T-cell (primary cell): ENCODE results near the gene AATK. TPM values are rescaled to one million over a fixed set of nuclear protein-coding genes. Genes with fewer than 3 reads are reported as not detected.

Experiments used
- ATAC-seq, 4 experiments: fragments of 200-7000 bp in 3 of 4; fragments of 150-1000 bp in 1 of 4; cut with Tn5 transposase; replicated peaks in 1 of 4; 1 replicate in 3 of 4; 2 replicates in 1 of 4; pipeline ENCODE4 v1.10.0; 2021; ENCODE audit warnings: moderate library complexity in 3 of 4, mild to moderate bottlenecking in 2 of 4, moderate number of reproducible peaks in 1 of 4
- CTCF ChIA-PET, 2 donors: fragments of 300-600 bp; sonication (Branson Sonifier 250); formaldehyde crosslinking; loops; one replicate each; lab custom pipeline; 2022; ENCODE audit warnings: antibody characterized with exemption in 2 of 2; lab: Charles Lee
- POLR2A ChIA-PET, 2 donors: fragments of 300-600 bp; sonication (Branson Sonifier 250); formaldehyde crosslinking; loops; one replicate each; lab custom pipeline; 2022; ENCODE audit warnings: antibody characterized with exemption in 2 of 2; lab: Charles Lee
- DNase-seq, 35 experiments: peaks; one replicate each; pipeline versions ENCODE4 v3.0.0 to v3.0.0-alpha.2; 2013 to 2023
- H3K27ac ChIP-seq: one replicate; pipeline ENCODE4 v1.5.1; 2013; ENCODE audit warnings: low read length
- H3K27me3 ChIP-seq, 2 experiments: replicated peaks in 1 of 2; 1 replicate in 1 of 2; 2 replicates in 1 of 2; pipeline versions ENCODE4 v1.6.1 to v1.7.0; 2013; ENCODE audit warnings: low read length in 1 of 2, mixed read lengths in 1 of 2; ENCODE audit not compliant: control insufficient read depth in 2 of 2, insufficient read depth in 2 of 2; ENCODE audit errors: extremely low read depth in 1 of 2
- H3K36me3 ChIP-seq, 2 donors: 1 replicate in 1 of 2; 2 replicates in 1 of 2; pipeline versions ENCODE4 v1.6.1 to v1.7.0; 2013; ENCODE audit warnings: low read length in 1 of 2; ENCODE audit not compliant: control insufficient read depth in 2 of 2, insufficient read depth in 1 of 2; ENCODE audit errors: extremely low read depth in 1 of 2
- H3K4me1 ChIP-seq, 2 experiments: 1 replicate in 1 of 2; 2 replicates in 1 of 2; pipeline versions ENCODE4 v1.6.1 to v1.7.0; 2013; ENCODE audit warnings: low read length in 2 of 2, mixed read lengths in 1 of 2; ENCODE audit not compliant: insufficient read depth in 2 of 2, control insufficient read depth in 1 of 2; ENCODE audit errors: extremely low read depth in 1 of 2
- H3K4me3 ChIP-seq, 2 donors: 1 replicate in 1 of 2; 2 replicates in 1 of 2; pipeline versions ENCODE4 v1.5.1 to v1.7.0; 2013; ENCODE audit warnings: mild to moderate bottlenecking in 2 of 2, low read length in 1 of 2, moderate library complexity in 1 of 2; ENCODE audit not compliant: control insufficient read depth in 1 of 2; ENCODE audit errors: extremely low read depth in 1 of 2
- H3K9me3 ChIP-seq: 2 replicates; pipeline ENCODE4 v1.7.0; 2013
- H3K27ac Mint-ChIP-seq, 2 donors: one replicate each; pipeline ENCODE4 v1.8.0; 2020 to 2021; ENCODE audit warnings: mild to moderate bottlenecking in 2 of 2, mixed read lengths in 2 of 2
- H3K27me3 Mint-ChIP-seq, 2 donors: one replicate each; pipeline ENCODE4 v1.8.0; 2021 to 2022; ENCODE audit warnings: mixed read lengths in 2 of 2
- H3K36me3 Mint-ChIP-seq: one replicate; pipeline ENCODE4 v1.8.0; 2021; ENCODE audit warnings: mixed read lengths
- H3K4me1 Mint-ChIP-seq, 3 donors: one replicate each; pipeline ENCODE4 v1.8.0; 2020 to 2022; ENCODE audit warnings: mixed read lengths in 3 of 3, mild to moderate bottlenecking in 1 of 3
- H3K4me3 Mint-ChIP-seq, 3 donors: one replicate each; pipeline ENCODE4 v1.8.0; 2020 to 2022; ENCODE audit warnings: mild to moderate bottlenecking in 3 of 3, mixed read lengths in 3 of 3, moderate library complexity in 3 of 3
- H3K9me3 Mint-ChIP-seq, 3 donors: one replicate each; pipeline ENCODE4 v1.8.0; 2020 to 2022; ENCODE audit warnings: mixed read lengths in 3 of 3
- WGBS: methylation state at CpG from one replicate; pipeline ENCODE4 v1.1.5; 2013; ENCODE audit warnings: missing lambda C conversion rate; ENCODE audit not compliant: insufficient coverage; 5-methylcytosine and 5-hydroxymethylcytosine counted together
- total RNA-seq, 35 experiments: library from RNA in 6 of 35; stranded (reverse) in 6 of 35; fragments of 120-200 nt in 1 of 35; gene quantifications; one replicate each; pipeline versions ENCODE4 v1.2.1 to v1.2.4 and lab custom pipeline; 2013 to 2026

The AATK gene
- total RNA-seq, 5 donors from 2014 or later (not counting 1 experiment from before 2014, with no cell fraction given): 0.63 to 11.1 (median 0.72) TPM

DNA sequence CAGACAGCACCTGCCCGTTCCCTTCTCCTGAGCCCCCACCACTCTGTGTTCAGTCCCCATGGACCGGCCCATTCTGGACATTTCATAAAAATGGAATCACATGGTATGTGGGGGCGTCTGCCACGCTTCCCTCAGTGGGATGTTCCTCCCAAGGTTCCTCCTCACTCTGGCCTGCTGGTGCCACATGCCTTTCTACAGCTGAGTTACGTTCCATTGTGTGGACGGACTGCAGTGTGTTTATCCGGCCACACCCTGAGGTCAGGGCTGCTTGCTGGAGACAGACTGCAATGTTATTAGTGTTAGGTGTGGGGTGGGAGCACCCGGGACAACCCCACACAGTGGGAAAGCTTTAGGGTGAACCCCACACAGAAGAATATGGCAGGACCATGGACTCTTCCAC lies 5.9 kb upstream of the AATK start:
- Histone ChIP-seq H3K27ac (no peak overlapping the region), H3K4me1 (no peaks in the 10 kb centered on the region), H3K9me3 (no peaks in the 10 kb centered on the region), H3K4me3 (no peak overlapping the region), H3K27me3 (peaks cover 0 to 28% of the 10 kb centered on the region in 2 experiments), H3K36me3 (no peaks in the 10 kb centered on the region)
- no peak for ATAC-seq
- H3K9me3 Mint-ChIP-seq: no peaks in the 10 kb centered on the region
- POLR2A ChIA-PET: no interaction called here
- CTCF ChIA-PET: no interaction called here
- no peak overlapping the region for H3K27ac Mint-ChIP-seq
- peaks cover 5 to 9% of the 10 kb centered on the region in 2 donors for H3K27me3 Mint-ChIP-seq
- H3K4me1 Mint-ChIP-seq: peaks cover 0 to 4% (median 1%) of the 10 kb centered on the region in 3 donors
- no peak for DNase-seq
- WGBS: 69% methylated on average over 4 of the region's 8 CpGs
- no peaks in the 10 kb centered on the region for H3K36me3 Mint-ChIP-seq
- H3K4me3 Mint-ChIP-seq: no peak overlapping the region

DNA sequence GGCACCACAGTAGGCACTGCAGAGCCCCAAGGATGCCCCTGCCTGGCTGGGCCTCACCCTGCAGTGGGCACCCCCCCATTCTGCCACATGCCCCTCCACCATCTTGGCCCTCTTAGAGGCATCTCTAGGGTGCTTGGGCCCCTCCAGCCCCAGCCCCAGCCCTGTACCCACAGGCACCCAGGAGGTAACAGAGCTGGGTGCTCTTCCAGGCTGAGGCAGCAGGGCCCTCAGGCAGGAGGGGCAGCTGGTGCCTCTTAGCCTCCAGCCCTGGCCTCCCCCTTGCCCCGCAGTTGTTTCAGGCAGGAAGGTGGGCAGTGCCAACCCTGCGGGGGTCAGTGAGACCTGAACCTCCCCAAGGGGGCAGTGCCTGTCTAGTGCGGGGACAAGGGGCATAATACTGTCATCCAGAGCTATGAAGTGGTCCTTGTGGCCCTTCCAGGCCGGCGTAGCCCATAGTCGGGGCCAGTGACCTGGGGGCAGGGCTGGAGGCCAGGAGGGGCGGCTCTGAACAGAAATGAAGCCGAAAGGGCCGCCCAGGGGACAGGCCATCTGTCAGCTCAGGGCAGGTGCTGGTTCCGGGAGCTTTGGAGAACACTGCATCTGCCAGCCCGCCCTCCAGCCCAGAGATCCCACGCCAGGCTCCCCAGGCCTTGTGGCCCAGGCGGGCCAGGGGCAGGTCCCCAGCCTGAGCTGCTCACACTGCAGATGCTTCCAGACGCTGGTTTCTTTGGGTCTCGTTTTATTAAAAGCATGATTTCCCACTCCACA lies 4.9 kb upstream of the AATK start:
- Mint-ChIP-seq H3K4me1 (peaks cover 0 to 4% (median 1%) of the 10 kb centered on the region in 3 donors), H3K9me3 (no peaks in the 10 kb centered on the region), H3K36me3 (no peaks in the 10 kb centered on the region), H3K27me3 (peaks cover 5 to 11% of the 10 kb centered on the region in 2 donors), H3K4me3 (no peak overlapping the region), H3K27ac (no peak overlapping the region)
- ATAC-seq (no peak), DNase-seq (no peak)
- H3K27me3 ChIP-seq: peaks cover 0 to 34% of the 10 kb centered on the region in 2 experiments
- whole genome bisulfite sequencing: 92% methylated on average over 13 of the region's 15 CpGs
- no peak overlapping the region for H3K27ac ChIP-seq
- H3K4me3 ChIP-seq: no peak overlapping the region
- ChIA-PET CTCF (no interaction called here), POLR2A (interaction anchor here in 1 of 2 donors (0.6 kb wide), 1 partner anchor 327 kb away, joined by 13 read pairs; no protein-coding TSS in a partner anchor)
- no peaks in the 10 kb centered on the region for H3K36me3 ChIP-seq
- no peaks in the 10 kb centered on the region for H3K9me3 ChIP-seq
- H3K4me1 ChIP-seq: peaks cover 0 to 5% of the 10 kb centered on the region in 2 experiments

DNA sequence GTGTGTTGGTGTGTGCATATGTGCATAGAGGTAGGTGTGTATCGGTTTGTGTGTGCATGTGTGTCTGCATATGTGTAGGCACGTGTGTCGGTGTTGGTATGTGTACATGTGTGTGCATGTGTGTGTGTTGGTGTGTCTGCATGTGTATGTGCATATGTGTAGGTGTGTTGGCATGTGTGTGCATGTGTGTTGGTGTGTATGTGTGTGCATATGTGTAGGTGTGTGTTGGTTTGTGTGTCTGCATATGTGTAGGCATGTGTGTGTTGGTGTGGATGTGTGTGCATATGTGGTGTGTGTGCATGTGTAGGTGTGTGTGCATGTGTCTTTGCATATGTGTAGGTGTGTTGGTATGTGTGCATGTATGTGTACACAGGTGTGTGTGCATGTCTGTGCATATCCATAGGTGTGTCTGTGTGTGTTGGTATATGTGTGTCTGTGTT lies 3.9 kb upstream of the AATK start:
- Mint-ChIP-seq H3K27me3 (peaks cover 5 to 11% of the 10 kb centered on the region in 2 donors), H3K9me3 (no peaks in the 10 kb centered on the region), H3K36me3 (no peaks in the 10 kb centered on the region), H3K4me3 (no peak overlapping the region), H3K27ac (no peak overlapping the region), H3K4me1 (peaks cover 0 to 4% (median 1%) of the 10 kb centered on the region in 3 donors)
- no peak for ATAC-seq
- H3K4me1 ChIP-seq: peaks cover 0 to 10% of the 10 kb centered on the region in 2 experiments
- no peaks in the 10 kb centered on the region for H3K36me3 ChIP-seq
- WGBS: 82% methylated on average over 3 of the region's 3 CpGs
- no peak overlapping the region for H3K4me3 ChIP-seq
- no peak for DNase-seq
- no peaks in the 10 kb centered on the region for H3K9me3 ChIP-seq
- ChIA-PET CTCF (no interaction called here), POLR2A (no interaction called here)
- H3K27ac ChIP-seq: no peak overlapping the region
- peaks cover 0 to 43% of the 10 kb centered on the region in 2 experiments for H3K27me3 ChIP-seq

DNA sequence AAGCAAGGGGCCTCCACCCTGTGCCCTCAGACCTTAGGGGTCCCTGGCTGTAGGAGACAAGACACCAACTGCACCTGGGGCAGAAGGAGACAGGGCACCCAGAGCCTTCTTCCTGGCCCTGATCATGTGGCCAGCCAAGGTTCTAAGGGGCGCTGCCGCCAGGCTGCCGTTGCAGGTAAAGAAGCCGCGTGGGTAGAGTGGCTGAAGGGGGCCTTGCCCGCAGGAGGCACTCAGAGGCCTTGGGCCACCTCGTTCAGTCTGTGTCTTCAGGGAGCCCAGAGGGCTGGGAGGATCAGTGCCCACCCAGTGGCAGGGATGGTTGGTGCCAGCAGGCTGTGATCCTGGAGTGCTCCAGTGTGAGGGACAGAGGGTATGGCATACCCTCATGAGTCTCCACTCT lies 1.6 kb upstream of the AATK start:
- Histone ChIP-seq H3K36me3 (no peaks in the 10 kb centered on the region), H3K27ac (no peak overlapping the region), H3K4me1 (peaks cover 0 to 10% of the 10 kb centered on the region in 2 experiments), H3K4me3 (no peak overlapping the region), H3K27me3 (peaks cover 0 to 65% of the 10 kb centered on the region in 2 experiments), H3K9me3 (no peaks in the 10 kb centered on the region)
- ChIA-PET POLR2A (no interaction called here), CTCF (no interaction called here)
- Mint-ChIP-seq H3K4me1 (peaks cover 0 to 11% (median 1%) of the 10 kb centered on the region in 3 donors), H3K9me3 (no peaks in the 10 kb centered on the region), H3K27ac (peak overlapping the region in 1 of 2 donors; percentile 79), H3K27me3 (peaks cover 5 to 21% of the 10 kb centered on the region in 2 donors), H3K36me3 (no peaks in the 10 kb centered on the region), H3K4me3 (peak overlapping the region; percentile 52 to 70 (median 60))
- DNase-seq: no peak
- 90% methylated on average over 7 of the region's 7 CpGs for WGBS
- no peak for ATAC-seq

DNA sequence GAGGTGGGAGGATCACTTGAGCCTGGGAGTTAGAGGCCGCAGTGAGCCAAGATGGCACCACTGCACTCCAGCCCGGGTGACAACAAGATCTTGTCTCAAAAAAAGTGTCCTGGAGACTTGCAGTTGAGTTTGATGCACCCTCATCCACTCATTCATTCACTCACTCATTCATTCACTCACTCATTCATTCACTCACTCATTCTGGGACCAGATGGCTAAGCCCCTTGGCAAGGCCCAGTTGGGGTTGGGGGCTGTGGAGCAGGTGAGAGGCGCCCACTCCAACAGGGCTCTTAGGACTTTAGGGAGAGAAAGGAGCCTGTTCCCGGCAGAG lies 1.1 kb upstream of the AATK start:
- no peaks in the 10 kb centered on the region for H3K9me3 Mint-ChIP-seq
- H3K4me1 Mint-ChIP-seq: peaks cover 0 to 11% (median 1%) of the 10 kb centered on the region in 3 donors
- Histone ChIP-seq H3K9me3 (no peaks in the 10 kb centered on the region), H3K4me1 (peaks cover 0 to 10% of the 10 kb centered on the region in 2 experiments), H3K27me3 (peaks cover 0 to 70% of the 10 kb centered on the region in 2 experiments), H3K27ac (no peak overlapping the region), H3K4me3 (no peak overlapping the region), H3K36me3 (no peaks in the 10 kb centered on the region)
- H3K36me3 Mint-ChIP-seq: no peaks in the 10 kb centered on the region
- ChIA-PET POLR2A (no interaction called here), CTCF (no interaction called here)
- H3K27me3 Mint-ChIP-seq: peaks cover 5 to 21% of the 10 kb centered on the region in 2 donors
- peak overlapping the region in 1 of 2 donors; percentile 79 for H3K27ac Mint-ChIP-seq
- H3K4me3 Mint-ChIP-seq: peak overlapping the region; percentile 52 to 70 (median 60)
- 100% methylated on average over 3 of the region's 4 CpGs for WGBS
- ATAC-seq (no peak), DNase-seq (no peak)

DNA sequence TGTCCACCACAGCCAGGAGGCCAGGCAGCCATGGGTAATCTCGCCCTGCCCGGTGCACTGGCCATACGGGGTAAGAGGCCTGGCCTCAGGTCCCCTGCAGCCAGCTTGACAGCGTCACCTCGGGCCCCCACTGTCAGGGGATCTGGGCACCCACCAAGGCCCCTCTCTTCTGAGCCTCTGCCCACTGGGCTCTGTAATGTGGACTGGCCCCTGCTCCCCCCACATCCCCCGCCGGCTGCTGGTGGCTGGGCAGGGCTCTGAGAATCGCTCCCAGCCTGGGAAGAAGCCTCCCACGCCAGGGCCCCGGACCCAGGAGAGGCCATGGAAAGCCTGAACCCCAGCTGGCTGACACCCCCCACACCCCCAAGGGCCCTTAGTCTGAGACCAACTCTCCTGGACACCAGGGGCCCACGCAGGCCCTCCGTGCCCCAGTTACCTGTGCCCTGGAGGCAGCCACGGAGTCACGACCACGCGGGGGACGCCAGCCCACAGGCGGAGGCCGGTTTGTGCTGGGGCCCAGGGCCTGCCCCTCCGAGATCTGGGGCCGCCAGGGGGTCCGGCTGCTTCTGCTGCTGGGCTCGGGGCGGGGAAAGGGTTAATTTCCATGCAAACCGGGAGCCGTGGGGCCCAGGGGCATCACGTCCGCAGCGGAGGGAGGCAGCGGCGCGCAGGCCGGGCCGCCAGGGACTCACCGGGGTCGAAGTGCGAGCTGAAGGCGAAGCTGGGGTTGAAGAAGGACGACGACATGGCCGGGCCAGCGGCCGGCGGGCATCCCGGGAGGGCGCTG lies 582 bp downstream of the AATK start, which contains the start of gene PVALEF:
Gene PVALEF (plus strand): TSS at position 262 of the 787 bp plus-strand sequence. CDS start 15,720 bp downstream, outside the sequence.
- H3K4me1 ChIP-seq: peaks cover 0 to 16% of the 10 kb centered on the region in 2 experiments
- Mint-ChIP-seq H3K9me3 (no peaks in the 10 kb centered on the region), H3K27me3 (peaks cover 11 to 27% of the 10 kb centered on the region in 2 donors), H3K36me3 (no peaks in the 10 kb centered on the region), H3K4me1 (peaks cover 0 to 21% (median 1%) of the 10 kb centered on the region in 3 donors), H3K27ac (peak within 1 kb of the TSS in 1 of 2 donors; percentile 49), H3K4me3 (peak within 1 kb of the TSS; percentile 13 to 60 (median 58))
- H3K9me3 ChIP-seq: no peaks in the 10 kb centered on the region
- ChIA-PET POLR2A (no interaction called here), CTCF (no interaction called here)
- peaks cover 0 to 78% of the 10 kb centered on the region in 2 experiments for H3K27me3 ChIP-seq
- peak within 1 kb of the TSS in 1 of 2 donors; percentile 27 for H3K4me3 ChIP-seq
- H3K36me3 ChIP-seq: no peaks in the 10 kb centered on the region
- 38% methylated on average over 44 of the region's 46 CpGs for WGBS
- peak in 1 of 35 experiments; percentile 2 for DNase-seq
- peak in 3 of 4 experiments; percentile 17 to 28 (median 18) for ATAC-seq
- no peak within 1 kb of the TSS for H3K27ac ChIP-seq
